ENCODE measurements around the gene NR3C1. TPM values are rescaled to one million over a fixed set of nuclear protein-coding genes. Genes with fewer than 3 reads are reported as not detected.

NR3C1 gene
- total RNA-seq, 1 donor from 2014 or later = 0.17 TPM

- no peaks in the 10 kb centered on the region for H3K27me3 Mint-ChIP-seq (ENCODE audit: insufficient read depth, low read depth)
- no peak overlapping the region for H3K4me3 Mint-ChIP-seq
- Histone ChIP-seq H3F3A (ENCODE audit: low read depth) (no peaks in the 10 kb centered on the region), H3K36me3 (no peaks in the 10 kb centered on the region), H3K4me3 (no peak overlapping the region), H3K4me2 (no peak overlapping the region), H4K20me1 (ENCODE audit: low read depth) (no peaks in the 10 kb centered on the region), H2AFZ (replicated peaks) (peak overlapping the region; percentile 66), H3K9ac (no peak overlapping the region), H3K79me2 (ENCODE audit: low read depth) (no peaks in the 10 kb centered on the region), H3K4me1 (no peaks in the 10 kb centered on the region), H3K27ac (no peak overlapping the region), H3K27me3 (no peaks in the 10 kb centered on the region), H3K9me3 (ENCODE audit: low read depth) (no peaks in the 10 kb centered on the region)
- no peaks in the 10 kb centered on the region for H3K36me3 Mint-ChIP-seq
- H3K4me1 Mint-ChIP-seq = no peaks in the 10 kb centered on the region
- no peak overlapping the region for H3K27ac Mint-ChIP-seq
- no peak for DNase-seq (ENCODE audit: low spot score)
- no peak for TF ChIP-seq CTCF (IDR thresholded peaks at IDR 0.05)
- no peak for TF ChIP-seq EZH2phosphoT487 (IDR thresholded peaks at IDR 0.05)
- no peak for TF ChIP-seq EZH2 (IDR thresholded peaks at IDR 0.05)
- H3K9me3 Mint-ChIP-seq = no peaks in the 10 kb centered on the region
Observed at GRCh38 chr5:143354025-143354424, 49.5 kb downstream of the NR3C1 start.

GRCh38 chr5:143352691-143353090, 50.8 kb downstream of the NR3C1 start:
- no peak for DNase-seq (ENCODE audit: low spot score)
- no peak overlapping the region for H3K4me2 ChIP-seq
- no peaks in the 10 kb centered on the region for H3F3A ChIP-seq (ENCODE audit: low read depth)
- no peak overlapping the region for H3K4me3 Mint-ChIP-seq
- no peak overlapping the region for H3K4me3 ChIP-seq
- no peaks in the 10 kb centered on the region for H3K9me3 Mint-ChIP-seq
- no peaks in the 10 kb centered on the region for H4K20me1 ChIP-seq (ENCODE audit: low read depth)
- H3K9me3 ChIP-seq (ENCODE audit: low read depth) = no peaks in the 10 kb centered on the region
- H3K4me1 Mint-ChIP-seq = no peaks in the 10 kb centered on the region
- no peaks in the 10 kb centered on the region for H3K36me3 Mint-ChIP-seq
- no peak overlapping the region for H3K27ac Mint-ChIP-seq
- TF ChIP-seq EZH2phosphoT487 (IDR thresholded peaks at IDR 0.05) (no peak), EZH2 (IDR thresholded peaks at IDR 0.05) (no peak), CTCF (IDR thresholded peaks at IDR 0.05) (no peak)
- no peaks in the 10 kb centered on the region for H3K27me3 ChIP-seq
- H3K9ac ChIP-seq = no peak overlapping the region
- no peaks in the 10 kb centered on the region for H3K79me2 ChIP-seq (ENCODE audit: low read depth)
- H3K36me3 ChIP-seq = no peaks in the 10 kb centered on the region
- H2AFZ ChIP-seq (replicated peaks) = no peak overlapping the region
- no peaks in the 10 kb centered on the region for H3K27me3 Mint-ChIP-seq (ENCODE audit: insufficient read depth, low read depth)
- no peak overlapping the region for H3K27ac ChIP-seq
- no peaks in the 10 kb centered on the region for H3K4me1 ChIP-seq

DNA sequence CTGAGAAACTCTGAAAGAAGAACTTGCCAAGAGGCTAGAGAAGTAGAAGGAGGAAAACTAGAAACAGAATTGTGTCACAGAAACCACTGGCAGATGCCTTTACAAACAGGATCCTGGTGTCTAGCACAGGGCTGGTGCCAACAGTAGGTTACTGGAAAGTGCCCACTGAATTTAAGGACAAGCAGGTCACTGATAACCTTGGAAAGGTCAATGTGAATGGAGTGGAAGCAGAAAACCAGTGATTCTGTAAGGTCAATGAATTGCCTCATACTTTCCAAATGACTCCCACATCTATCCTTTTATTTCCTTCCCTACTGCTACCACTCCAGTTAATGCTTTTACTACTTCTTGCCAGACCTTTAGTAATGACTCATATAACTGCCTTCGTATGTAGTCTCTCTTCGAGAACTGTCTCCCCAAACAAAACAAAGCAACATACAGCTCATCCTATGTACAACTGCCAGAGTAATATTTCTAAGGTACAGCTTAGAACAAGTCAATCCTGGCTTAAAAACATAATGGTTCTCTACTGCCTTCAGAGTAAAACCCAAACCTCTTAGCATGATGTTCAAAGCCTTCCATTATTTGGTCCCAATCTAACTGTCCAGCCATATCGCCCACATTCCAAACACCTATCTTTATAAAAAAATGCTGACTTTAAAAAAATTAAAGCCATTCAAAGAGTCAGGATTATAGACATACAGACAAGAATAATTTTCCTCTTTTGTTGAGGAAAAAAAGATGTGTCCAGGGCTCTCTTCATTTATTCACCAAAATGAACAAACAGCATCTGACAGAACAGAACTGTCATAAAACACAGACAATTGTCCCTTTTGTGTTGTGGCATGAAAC, 52.5 kb downstream of the NR3C1 start:
- H3K27ac Mint-ChIP-seq = no peak overlapping the region

More for the DNA sequence above, 52.5 kb downstream of the NR3C1 start:
- Histone ChIP-seq H3K4me1 (no peaks in the 10 kb centered on the region), H3K36me3 (no peaks in the 10 kb centered on the region), H3F3A (ENCODE audit: low read depth) (no peaks in the 10 kb centered on the region), H3K4me3 (no peak overlapping the region), H3K4me2 (no peak overlapping the region), H3K9me3 (ENCODE audit: low read depth) (no peaks in the 10 kb centered on the region), H3K27me3 (no peaks in the 10 kb centered on the region), H3K27ac (no peak overlapping the region), H2AFZ (replicated peaks) (no peak overlapping the region), H3K9ac (no peak overlapping the region), H3K79me2 (ENCODE audit: low read depth) (no peaks in the 10 kb centered on the region), H4K20me1 (ENCODE audit: low read depth) (no peaks in the 10 kb centered on the region)
- no peaks in the 10 kb centered on the region for H3K4me1 Mint-ChIP-seq
- no peaks in the 10 kb centered on the region for H3K9me3 Mint-ChIP-seq
- no peak for DNase-seq (ENCODE audit: low spot score)
- no peaks in the 10 kb centered on the region for H3K27me3 Mint-ChIP-seq (ENCODE audit: insufficient read depth, low read depth)
- no peaks in the 10 kb centered on the region for H3K36me3 Mint-ChIP-seq
- no peak overlapping the region for H3K4me3 Mint-ChIP-seq
- TF ChIP-seq EZH2phosphoT487 (IDR thresholded peaks at IDR 0.05) (no peak), EZH2 (IDR thresholded peaks at IDR 0.05) (no peak), CTCF (IDR thresholded peaks at IDR 0.05) (no peak)

Measured in neural progenitor cell (in vitro differentiated cells).